NCI-H2171 (cell line): ENCODE results near the gene FOXB2.
"Not testable (repeated sequence)": the region's sequence is repeated elsewhere in the genome, so short reads cannot be mapped to it uniquely, and the experiment has no call there.

ENCODE experiments used
- DNase-seq: peaks from one replicate; lab custom pipeline; 2025; lab: John Stamatoyannopoulos, UW

The FOXB2 gene

DNA sequence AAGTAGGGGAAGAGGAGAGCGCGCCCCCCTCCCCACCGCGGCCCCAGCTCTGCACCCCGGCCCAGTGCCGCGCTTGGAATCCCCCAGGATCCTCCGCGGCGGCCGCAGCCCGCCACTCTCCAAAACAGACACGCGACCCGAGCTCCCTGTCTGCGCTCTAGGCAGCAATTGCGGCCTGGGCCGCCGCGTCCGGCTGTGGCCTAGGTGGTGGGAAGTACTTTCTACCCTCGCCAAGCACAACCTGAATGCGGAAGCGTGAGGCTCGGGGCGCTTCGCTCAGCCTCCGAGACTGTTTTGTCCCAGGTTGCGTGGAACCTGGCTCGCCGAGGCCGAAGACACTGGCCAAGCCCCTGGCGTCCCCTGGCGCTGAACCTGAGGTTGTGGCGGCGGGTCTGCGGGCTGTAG is 3.3 kb upstream of the FOXB2 start:
- no peak for DNase-seq

DNA sequence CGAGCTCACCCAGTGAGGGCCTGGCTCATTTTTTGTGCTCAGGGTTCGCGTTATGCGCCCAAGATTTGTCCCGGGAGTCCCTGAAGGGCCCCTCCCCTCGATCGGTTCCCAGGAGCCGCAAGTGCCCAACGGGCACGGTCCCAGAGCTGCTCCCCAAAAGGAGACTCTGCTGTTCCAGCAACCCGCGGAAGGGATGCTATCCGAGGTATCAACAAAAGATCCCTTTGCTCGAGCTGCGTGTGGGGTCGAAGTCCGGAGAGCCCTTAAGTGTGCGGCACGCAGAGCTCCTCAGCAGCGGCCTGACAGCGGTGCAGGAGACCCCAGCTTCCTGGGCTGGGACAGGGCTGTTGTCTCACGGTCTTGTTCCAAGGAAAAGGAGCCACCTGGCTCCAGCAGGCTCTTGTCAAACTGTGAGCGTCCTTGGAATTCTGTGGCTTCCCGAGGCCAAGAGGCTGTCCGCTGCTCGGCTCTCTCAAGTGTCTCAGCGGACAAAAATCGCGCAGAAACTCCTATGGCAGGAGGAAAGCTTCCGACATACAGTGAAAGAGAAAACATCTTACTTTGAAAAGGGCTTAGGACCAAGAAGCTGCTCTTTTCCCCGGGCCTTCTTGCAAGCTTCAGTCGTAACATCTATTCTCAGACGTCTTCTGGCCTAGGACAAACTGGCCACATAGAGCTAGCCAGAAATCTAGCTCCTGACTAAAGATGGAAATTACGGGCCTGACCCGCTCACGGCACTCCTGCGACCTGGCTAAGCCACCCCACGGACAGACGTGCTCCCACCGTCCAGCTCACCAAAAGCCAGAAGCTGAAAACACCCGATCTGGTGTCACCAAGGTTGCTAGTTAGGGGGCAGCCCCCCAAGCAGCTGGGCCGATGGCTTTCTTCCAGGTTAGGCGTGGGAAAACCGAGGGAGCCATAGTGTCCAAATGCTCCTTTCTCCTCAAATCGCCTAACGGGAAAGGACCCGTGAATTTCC is 2.6 kb upstream of the FOXB2 start:
- no peak for DNase-seq

DNA sequence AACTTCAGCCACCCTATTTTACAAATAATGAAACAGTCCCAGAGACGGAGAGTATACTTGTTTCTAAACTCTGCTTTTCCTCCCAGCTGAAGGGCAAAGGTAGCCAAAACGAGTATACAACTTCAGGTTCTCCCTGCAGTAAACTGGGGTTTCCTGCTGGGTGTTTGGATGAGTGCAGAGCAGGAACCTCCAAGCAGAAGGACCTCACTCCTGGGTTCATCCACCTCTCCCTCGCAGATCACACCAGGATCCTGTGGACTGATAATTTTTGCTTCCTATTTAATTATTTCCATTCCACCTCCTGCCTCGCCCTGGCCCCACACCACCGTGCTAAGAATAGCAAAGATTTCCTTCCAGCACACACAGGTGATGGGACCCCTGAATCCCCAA is 2.0 kb upstream of the FOXB2 start:
- DNase-seq = no peak

DNA sequence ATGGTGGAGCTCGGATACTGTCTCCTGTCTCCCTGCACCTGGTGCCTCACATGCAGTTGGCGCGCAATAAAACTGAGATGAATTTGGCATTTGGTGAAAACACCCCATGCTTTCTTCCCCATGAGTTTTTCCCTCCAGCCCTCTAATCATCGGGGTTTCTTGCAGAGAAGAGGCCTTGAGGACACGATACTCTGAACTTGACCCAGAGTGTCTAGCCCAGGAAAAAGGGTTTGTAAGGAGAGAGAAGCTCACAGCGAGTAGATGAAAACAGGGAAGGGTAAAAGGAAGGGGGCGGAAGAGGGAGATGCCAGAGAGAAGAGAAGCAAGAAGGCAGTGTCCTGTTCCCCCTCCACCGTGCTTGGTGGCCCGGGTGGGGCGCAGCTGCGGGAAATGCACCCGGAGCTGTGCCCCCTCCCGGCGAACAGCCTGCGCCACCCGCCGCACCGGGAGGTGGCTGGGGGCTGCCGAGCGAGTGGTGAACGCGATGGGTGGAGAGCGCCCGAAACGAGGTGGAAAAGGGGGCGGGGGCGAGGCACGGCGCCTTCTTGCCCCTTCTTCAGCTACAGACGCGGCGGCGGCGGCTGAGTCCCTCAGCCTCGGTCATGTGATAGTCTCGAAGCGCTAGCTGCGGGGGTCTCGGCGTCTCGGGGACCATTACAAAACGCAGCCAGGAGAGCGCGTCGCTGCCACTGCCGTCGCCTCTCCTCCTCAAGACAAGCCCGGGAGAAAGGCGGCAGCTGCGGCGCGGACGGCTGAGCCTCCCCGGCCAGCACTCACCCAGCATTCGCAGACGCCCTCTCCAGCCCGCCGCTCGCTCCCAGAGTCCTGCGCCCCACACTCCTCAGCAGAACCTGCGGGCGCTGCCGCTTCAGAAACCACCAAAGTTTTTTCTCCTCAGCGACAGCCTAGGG is 1.1 kb upstream of the FOXB2 start:
- no peak for DNase-seq

DNA sequence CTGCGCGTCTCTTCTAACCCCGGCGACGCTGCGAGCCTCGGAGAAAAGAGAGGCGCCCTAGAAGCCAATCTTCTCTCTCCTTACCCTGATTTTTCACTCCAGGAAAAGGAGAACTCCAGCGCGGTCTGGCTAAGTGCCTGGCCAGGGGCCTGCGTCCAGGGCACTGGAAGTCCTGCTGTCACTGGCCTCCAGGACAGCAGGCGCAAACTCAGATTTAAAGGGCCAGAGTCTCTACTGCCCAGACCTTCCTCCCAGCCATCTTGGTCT is 553 bp upstream of the FOXB2 start:
- DNase-seq = no peak

DNA sequence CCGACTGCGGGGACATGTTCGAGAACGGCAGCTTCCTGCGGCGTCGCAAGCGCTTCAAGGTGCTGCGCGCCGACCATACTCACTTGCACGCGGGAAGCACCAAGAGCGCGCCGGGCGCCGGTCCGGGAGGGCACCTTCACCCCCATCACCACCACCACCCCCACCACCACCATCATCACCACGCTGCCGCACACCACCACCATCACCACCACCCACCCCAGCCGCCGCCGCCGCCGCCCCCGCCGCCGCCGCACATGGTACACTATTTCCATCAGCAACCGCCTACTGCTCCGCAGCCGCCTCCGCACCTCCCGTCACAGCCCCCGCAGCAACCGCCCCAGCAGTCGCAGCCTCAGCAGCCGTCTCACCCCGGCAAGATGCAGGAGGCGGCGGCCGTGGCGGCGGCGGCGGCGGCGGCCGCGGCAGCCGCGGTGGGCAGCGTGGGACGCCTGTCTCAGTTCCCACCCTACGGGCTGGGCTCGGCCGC is 514 bp downstream of the FOXB2 start:
- no peak for DNase-seq

DNA sequence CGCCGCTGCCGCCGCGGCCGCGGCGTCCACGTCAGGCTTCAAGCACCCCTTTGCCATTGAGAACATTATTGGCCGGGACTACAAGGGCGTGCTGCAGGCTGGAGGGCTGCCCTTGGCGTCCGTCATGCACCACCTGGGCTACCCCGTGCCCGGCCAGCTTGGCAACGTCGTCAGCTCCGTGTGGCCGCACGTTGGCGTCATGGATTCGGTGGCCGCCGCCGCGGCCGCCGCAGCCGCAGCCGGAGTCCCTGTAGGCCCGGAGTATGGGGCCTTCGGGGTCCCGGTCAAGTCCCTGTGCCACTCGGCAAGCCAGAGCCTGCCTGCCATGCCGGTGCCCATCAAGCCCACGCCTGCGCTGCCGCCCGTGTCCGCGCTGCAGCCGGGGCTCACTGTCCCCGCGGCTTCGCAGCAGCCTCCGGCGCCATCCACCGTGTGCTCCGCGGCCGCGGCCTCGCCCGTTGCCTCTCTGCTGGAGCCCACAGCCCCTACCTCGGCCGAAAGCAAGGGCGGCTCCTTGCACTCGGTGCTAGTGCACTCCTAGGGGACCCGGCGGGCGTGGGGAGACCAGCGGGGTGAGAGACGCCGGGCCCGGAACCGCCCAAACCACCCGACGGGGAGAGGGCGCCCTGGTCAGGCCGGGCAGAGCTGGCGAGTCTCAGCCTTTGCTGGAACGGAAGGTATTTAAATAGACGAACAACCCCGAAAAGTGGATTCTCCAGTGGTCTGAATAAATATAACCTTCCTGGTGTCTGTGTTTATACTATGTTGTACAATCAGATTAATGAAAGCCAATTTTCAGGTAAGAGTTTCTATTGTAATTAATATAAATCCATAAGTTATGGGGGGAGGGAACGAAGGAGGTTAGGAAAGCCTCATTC is 1.2 kb downstream of the FOXB2 start:
- DNase-seq = no peak

DNA sequence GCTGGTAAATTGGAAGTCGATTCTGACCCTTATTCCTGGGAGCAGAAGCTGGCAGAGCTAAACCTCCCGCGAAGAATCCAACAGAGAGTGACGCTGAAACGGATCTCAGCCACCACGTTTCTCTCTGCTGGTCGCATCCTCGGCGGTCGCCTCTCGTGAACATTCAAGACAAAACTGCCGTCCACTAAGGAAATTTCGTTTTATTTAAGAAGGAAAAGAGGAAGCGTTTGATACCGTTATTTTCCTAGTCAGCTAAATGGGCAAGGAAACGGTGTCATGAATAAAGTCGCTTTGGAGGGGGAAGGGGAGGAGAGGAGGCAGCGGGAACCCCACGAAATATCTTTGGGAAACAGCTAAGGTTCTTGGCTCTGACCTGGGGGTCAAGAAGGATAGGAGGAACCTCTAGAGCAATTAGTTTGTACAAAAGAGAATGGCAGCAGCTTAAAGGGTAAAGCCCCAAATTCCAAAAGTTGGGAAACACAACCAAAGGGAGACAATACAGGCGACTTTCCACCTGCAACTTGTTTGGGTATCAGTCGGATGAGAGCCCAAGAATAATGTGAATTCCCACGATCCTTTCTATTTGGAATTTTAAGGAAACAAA is 1.9 kb downstream of the FOXB2 start:
- no peak for DNase-seq

DNA sequence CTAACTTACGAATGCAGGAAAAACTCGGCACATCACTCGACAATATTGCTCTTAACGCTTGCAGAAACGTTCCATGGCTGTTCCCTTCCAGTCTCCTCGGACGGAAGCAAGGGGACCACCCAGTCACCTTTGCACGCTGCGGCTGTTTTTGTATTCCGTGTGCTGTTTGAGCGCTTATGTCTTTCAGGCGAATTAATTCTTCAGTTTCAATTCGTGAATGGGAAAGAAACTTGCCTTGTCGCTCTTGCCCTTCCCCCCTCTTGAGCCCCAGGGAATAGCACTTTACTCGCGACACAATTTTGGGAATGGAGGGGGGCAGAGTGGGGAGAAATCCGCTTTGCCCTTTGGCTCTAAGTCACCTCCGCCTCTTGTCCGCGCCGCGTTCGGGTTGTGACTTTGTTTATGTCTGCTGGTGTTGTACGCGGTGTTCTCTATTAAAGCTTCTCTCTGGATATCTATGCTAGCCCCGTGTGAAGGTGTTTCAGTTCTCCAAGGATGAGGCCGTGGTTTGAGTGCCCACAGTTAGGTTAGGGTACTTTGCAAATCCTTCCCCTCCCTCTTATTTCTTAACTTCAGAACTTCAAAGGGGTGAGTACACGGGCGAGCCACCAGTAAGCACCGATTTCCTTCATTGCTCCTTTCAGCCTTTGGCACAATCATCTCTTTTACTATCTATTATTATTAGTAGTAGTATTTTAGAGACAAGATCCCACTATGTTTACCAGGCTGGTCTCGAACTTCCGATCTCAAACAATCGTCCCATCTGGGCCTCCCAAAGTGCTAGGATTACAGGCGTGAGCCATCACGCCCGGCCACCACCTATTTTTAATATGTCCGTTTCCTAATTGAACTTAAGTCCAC is 2.7 kb downstream of the FOXB2 start:
- DNase-seq = no peak

DNA sequence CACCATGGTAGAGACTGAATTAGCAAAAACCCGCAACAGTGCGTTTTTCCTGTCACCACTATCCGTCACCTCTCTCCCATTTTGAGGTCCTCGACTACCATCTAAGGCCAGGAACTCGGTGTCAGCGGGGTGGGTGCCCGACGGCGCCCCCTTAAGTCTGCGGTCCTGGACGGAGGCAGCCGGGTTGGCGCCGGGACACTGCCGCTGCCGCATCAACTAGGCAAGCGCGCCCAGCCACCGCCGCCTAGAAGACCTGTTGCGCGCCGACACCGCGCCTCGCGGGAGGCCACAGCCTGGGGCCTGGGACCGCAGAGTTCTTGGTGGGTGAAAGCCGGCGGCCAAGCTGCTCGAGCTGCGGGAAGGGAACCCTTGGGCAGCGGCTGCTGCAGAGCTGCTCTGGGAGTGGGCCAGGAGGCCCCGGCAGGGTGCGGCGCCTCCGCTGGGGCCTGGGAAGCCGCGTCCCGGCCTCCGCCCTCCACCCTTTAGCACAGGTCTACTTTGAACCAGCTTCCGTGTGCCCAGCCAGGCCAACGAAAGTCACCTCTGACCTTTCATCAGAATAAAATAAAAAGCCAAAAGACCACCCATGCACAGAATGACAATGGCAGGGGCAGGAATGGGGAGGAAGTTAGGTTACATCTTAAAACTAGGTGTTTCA is 3.5 kb downstream of the FOXB2 start:
- DNase-seq = no peak

DNA sequence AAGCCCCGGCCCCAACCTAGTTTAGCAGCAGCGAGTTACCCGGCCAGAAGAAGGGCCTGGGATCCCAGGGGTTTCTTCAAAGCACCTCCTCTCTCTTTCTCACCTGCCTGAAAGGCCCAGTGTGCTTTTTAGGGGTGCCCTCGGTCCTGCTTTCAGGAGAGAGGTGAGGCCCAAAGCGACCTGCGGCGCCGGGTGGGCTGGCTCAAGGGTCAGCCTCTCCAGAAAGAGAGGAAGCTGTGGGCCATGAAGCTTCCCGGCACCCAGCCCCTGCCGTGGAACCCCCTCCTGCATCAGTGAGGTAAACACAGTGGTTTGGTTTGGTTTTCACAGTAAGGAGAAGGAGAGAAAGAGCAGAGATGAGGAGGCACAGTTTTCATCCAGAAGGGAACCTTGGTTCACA is 4.3 kb downstream of the FOXB2 start:
- no peak for DNase-seq

DNA sequence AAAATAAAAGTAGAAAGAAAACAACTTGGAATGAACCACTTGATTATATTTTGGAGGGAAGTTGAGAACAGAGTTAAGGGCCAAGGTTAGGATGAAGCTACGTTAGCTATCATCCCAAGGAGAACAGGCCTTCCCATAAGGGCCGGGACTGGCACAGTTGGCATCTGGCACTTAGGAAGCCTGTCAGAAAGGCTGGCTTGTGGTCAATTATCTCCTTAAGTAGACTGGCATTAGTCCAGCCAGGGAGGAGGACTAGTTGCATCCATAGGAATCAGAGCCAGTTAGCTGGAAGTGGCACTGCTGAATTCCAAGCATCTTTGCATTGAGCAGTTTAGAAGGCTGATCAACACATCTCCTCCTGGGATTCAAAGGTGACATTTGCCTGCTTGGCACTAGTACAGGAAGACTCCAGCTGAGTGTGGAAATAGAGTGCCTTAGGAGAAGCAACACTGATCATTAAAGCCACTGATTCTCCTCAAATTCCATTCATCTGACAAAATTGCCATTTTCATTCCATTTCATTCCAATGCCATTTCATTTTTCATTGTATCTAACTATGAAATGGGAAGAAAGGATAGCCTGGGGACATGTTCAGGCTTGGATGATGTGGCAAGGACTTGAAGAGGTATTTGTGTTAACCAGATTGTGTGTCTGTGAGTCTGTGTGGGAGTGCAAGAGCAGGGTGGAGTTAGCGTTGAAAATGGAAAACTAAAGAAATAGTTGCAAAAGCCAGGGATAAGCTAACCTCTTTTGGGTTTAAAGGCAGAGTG is 5.5 kb downstream of the FOXB2 start:
- no peak for DNase-seq

DNA sequence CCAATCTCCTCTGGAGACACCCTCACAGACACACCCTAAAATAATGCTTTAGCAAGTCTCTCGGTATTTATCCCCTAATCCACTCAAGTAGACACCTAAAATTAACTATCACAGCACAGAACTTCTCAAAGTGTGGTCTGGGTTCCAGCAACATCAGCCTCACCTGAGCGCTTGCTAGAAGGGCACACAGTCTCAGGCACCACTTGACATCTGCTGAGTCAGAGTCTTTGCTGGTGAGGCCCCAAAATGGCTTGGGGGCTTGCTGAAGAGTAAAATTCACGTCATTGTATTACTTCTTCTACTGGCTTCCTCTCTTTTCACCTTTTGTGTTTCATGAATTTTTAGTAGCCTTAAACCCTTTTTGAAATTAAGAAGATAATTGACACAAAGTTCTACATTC is 9.0 kb downstream of the FOXB2 start:
- DNase-seq = no peak

DNA sequence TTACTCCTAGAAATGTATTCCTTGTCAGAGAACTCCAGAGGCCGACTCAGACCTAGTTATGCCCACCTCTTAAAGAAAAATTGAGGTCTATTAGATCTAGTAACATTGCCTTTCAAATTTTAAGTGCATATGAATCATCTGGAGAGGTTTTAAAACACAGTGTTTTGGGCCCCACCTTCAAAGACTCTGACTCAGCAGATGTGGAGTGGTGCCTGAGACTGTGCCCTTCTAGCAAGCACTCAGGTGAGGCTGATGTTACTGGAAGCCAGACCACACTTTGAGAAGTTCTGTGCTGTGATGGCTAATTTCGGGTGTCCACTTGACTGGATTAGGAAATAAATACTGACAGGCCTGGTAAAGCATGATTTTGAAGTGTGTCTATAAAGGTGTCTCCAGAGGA is 10.6 kb downstream of the FOXB2 start:
- DNase-seq = no peak

DNA sequence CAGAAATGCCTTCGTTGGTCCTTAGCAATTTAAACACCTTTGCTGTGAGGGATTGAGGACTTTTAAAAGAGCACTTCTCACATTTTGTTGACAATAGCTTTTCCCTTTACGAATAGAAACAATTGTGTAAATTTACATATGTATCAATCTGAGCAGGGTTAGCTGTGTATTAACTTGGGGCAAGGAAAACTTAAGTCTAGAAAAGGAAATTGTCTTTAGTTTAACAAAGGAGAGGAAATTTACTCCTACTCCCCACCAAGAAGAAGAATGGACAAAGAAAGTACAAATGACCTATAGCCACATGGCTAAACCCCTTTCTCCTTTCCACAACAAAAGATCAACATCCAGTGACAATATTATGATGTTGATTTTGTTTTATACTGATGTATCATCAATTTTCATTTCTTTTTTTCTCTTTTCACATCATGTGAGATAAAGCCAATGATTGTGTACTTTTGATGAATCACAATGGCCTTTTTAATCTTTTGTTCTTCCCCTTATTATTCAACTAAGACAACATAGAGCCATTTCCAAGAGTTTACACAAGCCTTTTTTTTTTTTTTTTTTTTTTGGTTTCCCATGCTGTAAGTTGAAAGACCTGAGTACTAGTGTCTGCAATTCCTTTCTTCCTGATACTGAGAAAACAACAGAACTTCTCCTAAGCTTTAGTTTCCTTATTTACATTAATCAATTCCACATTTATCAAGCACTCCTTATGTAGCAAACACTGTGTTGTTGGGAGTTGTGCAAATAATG is 19.0 kb downstream of the FOXB2 start:
- no peak for DNase-seq

DNA sequence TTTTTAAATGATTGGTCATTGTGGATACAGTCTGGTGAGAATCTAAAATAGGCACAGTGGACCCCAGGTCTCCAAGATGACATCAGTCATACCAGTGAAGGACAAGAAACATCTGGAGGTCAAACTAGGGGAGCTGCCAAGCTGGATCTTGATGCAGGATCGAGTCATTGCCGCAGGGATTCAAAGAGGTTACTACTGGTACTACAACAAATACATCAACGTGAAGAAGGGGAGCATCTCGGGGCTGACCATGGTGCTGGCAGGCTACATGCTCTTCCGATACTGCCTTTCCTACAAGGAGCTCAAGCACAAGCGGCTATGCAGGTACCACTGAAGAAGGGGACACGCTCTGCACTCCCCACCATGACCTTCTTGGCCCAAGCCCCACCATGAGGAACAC is 20.9 kb downstream of the FOXB2 start:
- no peak for DNase-seq

DNA sequence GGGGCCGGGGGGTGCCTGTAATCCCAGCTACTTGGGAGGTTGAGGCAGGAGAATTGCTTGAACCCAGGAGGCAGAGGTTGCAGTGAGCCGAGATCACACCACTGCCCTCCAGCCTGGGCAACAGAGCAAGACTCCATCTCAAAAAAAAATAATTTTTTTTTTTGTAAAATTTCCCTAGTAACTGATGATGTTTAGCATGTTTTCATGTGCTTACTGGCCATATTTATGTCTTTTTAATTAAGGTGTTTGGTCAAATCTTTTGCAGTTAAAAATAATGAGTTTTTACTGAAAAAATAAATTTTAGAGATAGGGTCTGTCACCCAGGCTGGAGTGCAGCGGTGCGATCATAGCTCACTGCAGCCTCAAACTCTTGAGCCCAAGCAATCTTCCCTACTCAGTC is 24.3 kb downstream of the FOXB2 start:
- not testable (repeated sequence) for DNase-seq

DNA sequence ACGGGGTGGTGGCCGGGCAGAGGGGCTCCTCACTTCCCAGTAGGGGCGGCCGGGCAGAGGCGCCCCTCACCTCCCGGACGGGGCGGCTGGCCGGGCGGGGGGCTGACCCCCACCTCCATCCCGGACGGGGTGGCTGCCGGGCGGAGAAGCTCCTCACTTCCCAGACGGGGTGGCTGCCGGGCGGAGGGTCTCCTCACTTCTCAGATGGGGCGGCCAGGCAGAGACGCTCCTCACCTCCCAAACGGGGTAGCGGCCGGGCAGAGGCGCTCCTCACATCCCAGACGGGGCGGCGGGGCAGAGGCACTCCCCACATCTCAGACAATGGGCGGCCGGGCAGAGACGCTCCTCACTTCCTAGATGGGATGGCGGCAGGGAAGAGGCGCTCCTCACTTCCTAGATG is 41.2 kb downstream of the FOXB2 start:
- DNase-seq = not testable (repeated sequence)
